Peyer's patch (tissue), 4 donors: Measurements from ENCODE around the gene XPO4. TPM values are rescaled to one million over a fixed set of nuclear protein-coding genes. Genes with fewer than 3 reads are reported as not detected.
"Not testable (repeated sequence)": the region's sequence is repeated elsewhere in the genome, so short reads cannot be mapped to it uniquely, and the experiment has no call there.

ENCODE experiments used
- DNase-seq, 3 donors: peaks; one replicate each; pipeline ENCODE4 v3.0.0-alpha.2; 2017 to 2019
- H3K27ac ChIP-seq, 4 donors: fragments of 200-600 bp; sonication (generic); one replicate each; pipeline ENCODE4 v1.5.1; 2016 to 2019
- H3K27me3 ChIP-seq, 2 donors: fragments of 200-600 bp; sonication (generic); one replicate each; pipeline ENCODE4 v1.5.1; 2019
- H3K36me3 ChIP-seq, 3 donors: fragments of 200-600 bp; sonication (generic); one replicate each; pipeline ENCODE4 v1.5.1; 2016 to 2019
- H3K4me1 ChIP-seq, 4 donors: fragments of 200-600 bp; sonication (generic); one replicate each; pipeline ENCODE4 v1.5.1; 2016 to 2019
- H3K4me3 ChIP-seq, 4 donors: fragments of 200-600 bp; sonication (generic); 1 replicate in 3 of 4; 2 replicates in 1 of 4; pipeline ENCODE4 v1.5.1; 2016 to 2019; ENCODE audit warnings: mild to moderate bottlenecking in 1 of 4
- H3K9me3 ChIP-seq, 4 donors: fragments of 200-600 bp; sonication (generic); one replicate each; pipeline ENCODE4 v1.5.1; 2016 to 2019; ENCODE audit warnings: mild to moderate bottlenecking in 1 of 4
- POLR2A ChIP-seq, 2 donors: fragments of 450-650 bp; IDR thresholded peaks; one replicate each; pipeline ENCODE4 v1.5.1; 2017; ENCODE audit warnings: antibody characterized with exemption in 2 of 2, mild to moderate bottlenecking in 2 of 2, moderate library complexity in 2 of 2
- total RNA-seq, 4 donors: library from RNA; depleted of rRNA; stranded (reverse); fragments of >200 nt; gene quantifications; one replicate each; pipeline ENCODE4 v1.1.0, GENCODE V29; 2016
- TF ChIP-seq, protein P1 (sequence below), 6 experiments: fragments of 450-650 bp in 4 of 6; fragments of 200-600 bp in 2 of 6; sonication (generic) in 1 of 6; IDR thresholded peaks; one replicate each; pipeline ENCODE4 v1.5.1; 2017 to 2019; ENCODE audit warnings: antibody characterized with exemption in 6 of 6, mild to moderate bottlenecking in 3 of 6, moderate library complexity in 1 of 6

The XPO4 gene
- total RNA-seq, 4 donors from 2014 or later = 9.5 to 26.4 (median 15.7) TPM

DNA sequence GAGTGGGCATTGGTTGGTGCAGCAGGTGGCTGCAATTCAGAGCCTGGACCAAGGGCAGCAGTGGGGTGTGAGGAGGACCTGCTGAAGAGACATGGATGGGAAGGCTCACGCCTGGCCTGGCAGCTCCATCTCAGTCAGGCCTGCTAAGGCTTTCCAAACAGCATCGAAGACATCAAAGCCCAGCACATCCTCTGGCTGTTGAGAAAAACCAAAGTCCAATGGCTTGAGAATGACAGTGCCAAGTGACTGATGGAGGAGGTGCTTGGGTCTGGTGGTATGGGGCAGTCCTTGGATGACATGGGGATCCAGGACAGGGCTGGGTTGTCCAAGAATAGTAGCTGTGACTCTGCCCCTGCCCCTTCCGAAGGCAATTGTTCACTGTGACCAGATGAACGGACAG, 19.0 kb upstream of the XPO4 start:
- no peak overlapping the region for H3K4me3 ChIP-seq
- no peak overlapping the region for H3K27ac ChIP-seq
- H3K9me3 ChIP-seq = no peaks in the 10 kb centered on the region
- no peak for TF ChIP-seq POLR2A (IDR thresholded peaks at IDR 0.05)
- TF ChIP-seq, protein P1, sequence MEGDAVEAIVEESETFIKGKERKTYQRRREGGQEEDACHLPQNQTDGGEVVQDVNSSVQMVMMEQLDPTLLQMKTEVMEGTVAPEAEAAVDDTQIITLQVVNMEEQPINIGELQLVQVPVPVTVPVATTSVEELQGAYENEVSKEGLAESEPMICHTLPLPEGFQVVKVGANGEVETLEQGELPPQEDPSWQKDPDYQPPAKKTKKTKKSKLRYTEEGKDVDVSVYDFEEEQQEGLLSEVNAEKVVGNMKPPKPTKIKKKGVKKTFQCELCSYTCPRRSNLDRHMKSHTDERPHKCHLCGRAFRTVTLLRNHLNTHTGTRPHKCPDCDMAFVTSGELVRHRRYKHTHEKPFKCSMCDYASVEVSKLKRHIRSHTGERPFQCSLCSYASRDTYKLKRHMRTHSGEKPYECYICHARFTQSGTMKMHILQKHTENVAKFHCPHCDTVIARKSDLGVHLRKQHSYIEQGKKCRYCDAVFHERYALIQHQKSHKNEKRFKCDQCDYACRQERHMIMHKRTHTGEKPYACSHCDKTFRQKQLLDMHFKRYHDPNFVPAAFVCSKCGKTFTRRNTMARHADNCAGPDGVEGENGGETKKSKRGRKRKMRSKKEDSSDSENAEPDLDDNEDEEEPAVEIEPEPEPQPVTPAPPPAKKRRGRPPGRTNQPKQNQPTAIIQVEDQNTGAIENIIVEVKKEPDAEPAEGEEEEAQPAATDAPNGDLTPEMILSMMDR (IDR thresholded peaks at IDR 0.05) = no peak
- DNase-seq = no peak
- H3K4me1 ChIP-seq = no peaks in the 10 kb centered on the region
- H3K36me3 ChIP-seq = no peaks in the 10 kb centered on the region
- H3K27me3 ChIP-seq = no peaks in the 10 kb centered on the region

DNA sequence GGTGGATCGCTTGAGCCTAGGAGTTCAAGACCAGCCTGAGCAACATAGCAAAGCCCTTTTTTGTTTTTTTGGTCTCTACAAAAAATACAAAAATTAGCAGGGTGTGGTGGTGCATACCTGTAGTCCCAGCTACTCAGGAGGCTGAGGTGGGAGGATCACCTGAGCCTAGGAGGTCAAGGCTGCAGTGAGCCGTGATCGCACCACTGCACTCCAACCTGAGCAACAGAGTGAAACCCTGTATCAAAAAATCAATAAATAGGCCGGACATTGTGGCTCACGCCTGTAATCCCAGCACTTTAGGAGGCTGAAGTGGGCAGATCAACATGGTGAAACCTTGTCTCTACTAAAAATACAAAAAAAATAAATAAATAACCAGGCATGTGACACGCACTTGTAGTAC, 13.1 kb upstream of the XPO4 start:
- not testable (repeated sequence) for H3K27ac ChIP-seq, H3K9me3 ChIP-seq, H3K4me3 ChIP-seq, H3K4me1 ChIP-seq, H3K27me3 ChIP-seq, DNase-seq, H3K36me3 ChIP-seq

DNA sequence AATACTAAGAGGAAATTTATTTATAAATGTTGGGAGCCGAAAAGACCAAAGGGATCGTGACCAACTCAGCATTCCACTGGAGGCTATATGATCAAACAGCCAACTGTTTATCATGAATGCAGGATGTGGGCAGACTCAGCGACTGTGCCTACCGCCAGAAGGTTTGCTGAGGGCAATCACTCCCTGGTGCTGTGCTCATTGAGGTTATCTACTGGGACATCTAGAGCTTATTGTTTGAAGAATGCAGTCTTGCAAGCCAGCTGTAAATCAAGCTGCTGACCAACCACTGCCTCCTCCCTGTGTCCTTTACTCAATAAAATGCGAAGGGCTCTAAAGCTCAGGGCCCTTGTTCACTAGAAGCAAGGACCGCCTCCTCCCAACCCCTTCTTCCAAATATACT, 8.5 kb upstream of the XPO4 start:
- H3K27ac ChIP-seq = no peak overlapping the region
- TF ChIP-seq, protein P1 (IDR thresholded peaks at IDR 0.05) = no peak
- TF ChIP-seq POLR2A (IDR thresholded peaks at IDR 0.05) = no peak
- no peaks in the 10 kb centered on the region for H3K9me3 ChIP-seq
- no peak overlapping the region for H3K4me3 ChIP-seq
- H3K36me3 ChIP-seq = no peaks in the 10 kb centered on the region
- DNase-seq = no peak
- H3K4me1 ChIP-seq = no peaks in the 10 kb centered on the region
- H3K27me3 ChIP-seq = no peaks in the 10 kb centered on the region

DNA sequence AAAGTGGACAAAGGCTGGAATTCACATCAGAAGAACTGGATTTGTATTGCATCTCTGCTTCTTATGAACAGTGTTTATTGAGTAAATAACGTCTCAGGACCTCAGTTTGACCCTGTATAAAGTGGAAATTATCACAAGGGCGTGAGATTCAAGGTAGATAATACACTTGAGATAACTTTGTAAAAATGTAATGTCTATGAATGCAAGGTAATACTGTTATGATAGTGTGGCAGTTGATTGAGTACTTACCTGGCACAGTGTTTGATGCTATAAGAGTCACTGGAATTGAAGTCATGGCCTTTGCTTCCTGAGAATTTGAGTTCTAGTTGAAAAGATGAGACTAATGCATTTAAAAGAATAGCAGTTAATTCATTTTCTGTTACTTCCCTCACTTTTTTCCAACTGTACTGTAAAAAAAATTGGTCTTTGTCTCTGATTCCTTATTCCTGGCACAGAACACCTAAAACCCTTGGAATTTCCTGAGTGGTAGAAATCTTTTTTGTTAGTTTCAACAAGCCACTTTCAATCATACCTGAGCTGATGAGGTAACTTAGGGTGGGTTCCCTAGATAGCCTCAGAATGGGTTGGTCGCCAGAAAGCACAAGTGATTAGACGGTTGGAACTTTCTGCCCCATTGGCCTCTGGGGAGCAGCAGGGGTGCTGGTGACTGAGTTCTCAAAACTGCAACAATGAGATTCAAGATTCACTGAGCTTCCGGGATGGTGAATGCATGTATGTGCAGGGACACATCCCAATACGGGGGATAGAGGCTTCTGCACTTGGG, 6.4 kb upstream of the XPO4 start:
- Histone ChIP-seq H3K27ac (no peak overlapping the region), H3K27me3 (no peaks in the 10 kb centered on the region), H3K9me3 (no peaks in the 10 kb centered on the region), H3K36me3 (no peaks in the 10 kb centered on the region), H3K4me3 (no peak overlapping the region), H3K4me1 (no peaks in the 10 kb centered on the region)
- TF ChIP-seq, protein P1 (IDR thresholded peaks at IDR 0.05) = no peak
- TF ChIP-seq POLR2A (IDR thresholded peaks at IDR 0.05) = no peak
- DNase-seq = no peak

DNA sequence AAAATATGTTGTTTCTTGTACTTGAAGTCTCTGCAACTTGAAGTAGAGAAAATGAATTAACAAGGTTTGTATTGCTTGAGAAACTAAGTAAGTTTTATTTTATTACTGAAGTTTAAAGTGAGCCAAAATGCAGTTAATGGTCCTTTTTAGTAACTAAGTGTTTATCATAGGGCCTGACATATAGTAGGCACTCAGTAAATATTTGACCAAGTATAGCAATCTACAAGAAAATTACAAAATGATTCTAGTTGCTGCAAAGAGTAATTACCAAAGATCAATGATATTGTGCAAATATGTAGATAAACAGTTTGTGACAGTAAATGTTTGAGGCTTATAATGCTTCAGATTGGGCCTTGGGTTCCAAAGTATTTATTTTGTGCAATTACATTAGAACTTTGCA, 2.4 kb upstream of the XPO4 start:
- H3K4me3 ChIP-seq = no peak overlapping the region
- peaks cover 0 to 14% (median 8%) of the 10 kb centered on the region in 4 donors for H3K4me1 ChIP-seq
- H3K27me3 ChIP-seq = no peaks in the 10 kb centered on the region
- no peak overlapping the region for H3K27ac ChIP-seq
- TF ChIP-seq, protein P1 (IDR thresholded peaks at IDR 0.05) = no peak
- TF ChIP-seq POLR2A (IDR thresholded peaks at IDR 0.05) = no peak
- H3K9me3 ChIP-seq = no peaks in the 10 kb centered on the region
- DNase-seq = no peak
- no peaks in the 10 kb centered on the region for H3K36me3 ChIP-seq

DNA sequence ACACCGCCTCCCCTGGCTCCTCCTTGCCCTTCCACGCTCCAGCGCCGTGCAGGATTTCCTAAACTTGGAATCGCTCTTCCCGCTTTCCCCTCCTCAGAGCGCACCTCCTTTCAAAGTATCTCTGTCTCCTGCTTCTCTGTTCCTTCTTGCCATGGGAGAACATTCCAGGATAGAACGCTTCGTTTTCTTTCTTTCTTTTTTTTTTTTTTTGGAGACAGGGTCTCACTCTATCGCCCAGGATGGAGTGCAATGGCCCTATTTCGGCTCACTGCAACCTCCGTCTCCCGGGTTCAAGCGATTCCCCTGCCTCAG, 574 bp upstream of the XPO4 start:
- peak overlapping the region; percentile 59 to 95 (median 88) for H3K4me3 ChIP-seq
- H3K27ac ChIP-seq = peak overlapping the region; percentile 76 to 90 (median 90)
- H3K27me3 ChIP-seq = no peaks in the 10 kb centered on the region
- H3K4me1 ChIP-seq = peaks cover 0 to 14% (median 8%) of the 10 kb centered on the region in 4 donors
- H3K36me3 ChIP-seq = no peaks in the 10 kb centered on the region
- no peak for TF ChIP-seq POLR2A (IDR thresholded peaks at IDR 0.05)
- TF ChIP-seq, protein P1 (IDR thresholded peaks at IDR 0.05) = no peak
- DNase-seq = no peak
- H3K9me3 ChIP-seq = no peaks in the 10 kb centered on the region
